ENCODE data around the gene TEX264. TPM values are rescaled to one million over a fixed set of nuclear protein-coding genes. Genes with fewer than 3 reads are reported as not detected.

The TEX264 gene
- total RNA-seq, 1 experiment from 2014 or later, result 21.4 TPM

DNA sequence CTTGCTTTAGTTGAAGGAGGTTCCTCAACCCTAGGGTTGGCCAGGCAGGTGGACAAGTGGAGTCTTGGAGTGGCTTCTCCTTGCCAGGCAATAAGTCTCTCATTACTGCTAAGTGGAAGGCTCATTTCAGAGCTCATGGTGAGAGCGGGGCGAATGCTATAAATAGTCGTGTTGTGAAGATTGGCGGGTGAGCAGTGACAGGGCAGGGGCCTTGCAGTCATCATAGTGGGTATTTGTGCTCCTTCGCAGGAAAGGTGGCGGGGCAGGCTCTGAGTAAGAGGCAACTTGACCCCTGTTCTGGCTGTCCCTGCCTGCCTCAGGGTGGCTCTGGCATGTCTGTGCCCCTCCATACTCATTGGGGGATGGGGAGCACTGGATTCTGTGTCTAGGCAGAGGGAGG is 27.2 kb downstream of the TEX264 start:
- ChIA-PET POLR2A (ENCODE audit: low non-redundant PET) (no interaction called here), CTCF (no interaction called here)
- Histone ChIP-seq H3K36me3 (ENCODE audit: insufficient read depth, low read length, poor library complexity, severe bottlenecking) (no peaks in the 10 kb centered on the region), H3K9me3 (ENCODE audit: low read depth, low read length, poor library complexity, severe bottlenecking) (no peaks in the 10 kb centered on the region), H3K27me3 (replicated peaks; ENCODE audit: insufficient read depth, low read depth, low read length, poor library complexity) (no peaks in the 10 kb centered on the region), H3K4me3 (ENCODE audit: low read depth, low read length, poor library complexity, severe bottlenecking) (no peak overlapping the region), H3K4me1 (ENCODE audit: insufficient read depth, low read length, poor library complexity, severe bottlenecking) (no peaks in the 10 kb centered on the region), H3K27ac (ENCODE audit: low read depth, low read length, poor library complexity, severe bottlenecking) (no peak overlapping the region)
- no peak for TF ChIP-seq CTCF (conservative IDR thresholded peaks at IDR 0.05; ENCODE audit: low read depth, low read length)
- TF ChIP-seq EZH2 (IDR thresholded peaks at IDR 0.05; ENCODE audit: borderline replicate concordance, low read depth, low read length, poor library complexity, severe bottlenecking), result no peak
- BruUV-seq (replicated peaks), result no TSS peak
- intact Hi-C loops (cut with micrococcal nuclease; ENCODE audit: unreplicated experiment), result no loop called here
- DNase-seq (ENCODE audit: low spot score), result no peak

DNA sequence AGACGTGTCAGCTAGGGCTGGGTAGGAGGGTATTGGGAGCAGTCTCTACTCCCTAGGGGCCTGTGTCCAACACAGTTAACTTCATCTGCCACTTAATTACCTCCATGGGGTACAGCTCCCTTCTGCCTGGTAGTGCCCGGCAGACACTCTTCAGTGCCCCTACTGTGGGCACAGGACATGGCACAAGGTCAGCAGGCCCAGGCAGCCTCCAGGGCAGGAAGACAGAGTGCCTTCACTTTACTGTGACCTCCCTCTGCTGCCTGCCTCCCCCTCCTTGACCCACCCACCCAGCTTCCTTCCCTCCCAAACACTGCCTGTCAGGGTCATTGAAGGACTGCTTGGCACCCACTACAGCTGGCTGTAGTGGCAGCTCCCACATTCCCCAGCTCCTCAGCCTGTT is 29.4 kb downstream of the TEX264 start:
- no peaks in the 10 kb centered on the region for H3K27me3 ChIP-seq (replicated peaks; ENCODE audit: insufficient read depth, low read depth, low read length, poor library complexity)
- H3K4me3 ChIP-seq (ENCODE audit: low read depth, low read length, poor library complexity, severe bottlenecking), result no peak overlapping the region
- no TSS peak for BruUV-seq (replicated peaks)
- TF ChIP-seq CTCF (conservative IDR thresholded peaks at IDR 0.05; ENCODE audit: low read depth, low read length) (no peak), EZH2 (IDR thresholded peaks at IDR 0.05; ENCODE audit: borderline replicate concordance, low read depth, low read length, poor library complexity, severe bottlenecking) (no peak)
- ChIA-PET CTCF (interaction anchor here (0.6 kb wide), 1 partner anchor 38 kb away, joined by 5 read pairs; no protein-coding TSS in a partner anchor), POLR2A (ENCODE audit: low non-redundant PET) (no interaction called here)
- intact Hi-C loops (cut with micrococcal nuclease; ENCODE audit: unreplicated experiment), result no loop called here
- no peaks in the 10 kb centered on the region for H3K36me3 ChIP-seq (ENCODE audit: insufficient read depth, low read length, poor library complexity, severe bottlenecking)
- no peaks in the 10 kb centered on the region for H3K9me3 ChIP-seq (ENCODE audit: low read depth, low read length, poor library complexity, severe bottlenecking)
- no peaks in the 10 kb centered on the region for H3K4me1 ChIP-seq (ENCODE audit: insufficient read depth, low read length, poor library complexity, severe bottlenecking)
- no peak overlapping the region for H3K27ac ChIP-seq (ENCODE audit: low read depth, low read length, poor library complexity, severe bottlenecking)
- no peak for DNase-seq (ENCODE audit: low spot score)

DNA sequence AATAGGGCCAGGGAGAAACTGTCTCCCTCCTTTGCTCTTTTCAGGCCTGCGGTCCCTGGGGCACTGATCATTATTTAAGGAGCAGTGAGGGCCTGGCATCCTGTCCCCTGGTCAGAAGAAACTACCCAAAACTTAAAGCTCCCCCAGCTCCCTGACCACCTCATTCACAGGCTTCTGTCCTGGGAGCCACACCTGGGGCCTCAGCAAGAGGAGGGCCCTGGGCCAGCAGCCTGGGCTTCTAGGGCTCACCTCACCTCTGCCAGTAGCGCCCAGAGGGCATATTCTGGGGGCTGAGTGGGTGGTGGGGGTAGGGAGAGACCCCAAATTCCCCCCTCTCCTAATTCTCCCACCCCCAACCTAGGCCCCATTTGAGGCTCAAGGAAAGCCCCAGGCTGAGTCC is 31.1 kb downstream of the TEX264 start:
- TF ChIP-seq CTCF (conservative IDR thresholded peaks at IDR 0.05; ENCODE audit: low read depth, low read length), result no peak
- TF ChIP-seq EZH2 (IDR thresholded peaks at IDR 0.05; ENCODE audit: borderline replicate concordance, low read depth, low read length, poor library complexity, severe bottlenecking), result no peak
- no peaks in the 10 kb centered on the region for H3K36me3 ChIP-seq (ENCODE audit: insufficient read depth, low read length, poor library complexity, severe bottlenecking)
- H3K27me3 ChIP-seq (replicated peaks; ENCODE audit: insufficient read depth, low read depth, low read length, poor library complexity), result no peaks in the 10 kb centered on the region
- POLR2A ChIA-PET (ENCODE audit: low non-redundant PET), result no interaction called here
- H3K9me3 ChIP-seq (ENCODE audit: low read depth, low read length, poor library complexity, severe bottlenecking), result no peaks in the 10 kb centered on the region
- BruUV-seq (replicated peaks), result no TSS peak
- no peak for DNase-seq (ENCODE audit: low spot score)
- no peaks in the 10 kb centered on the region for H3K4me1 ChIP-seq (ENCODE audit: insufficient read depth, low read length, poor library complexity, severe bottlenecking)
- CTCF ChIA-PET, result no interaction called here
- no peak overlapping the region for H3K4me3 ChIP-seq (ENCODE audit: low read depth, low read length, poor library complexity, severe bottlenecking)
- intact Hi-C loops (cut with micrococcal nuclease; ENCODE audit: unreplicated experiment), result no loop called here
- no peak overlapping the region for H3K27ac ChIP-seq (ENCODE audit: low read depth, low read length, poor library complexity, severe bottlenecking)

All from A673 (cell line).